Stimulated activated effector memory CD8-positive, alpha-beta T cell treated with anti-CD3 and anti-CD28 coated beads, Interleukin-12 subunit alpha, Interleukin-12 subunit beta, amount 100 ng/mL, for 72 hours (primary cell): Measurements from ENCODE around the gene PGPEP1.
"Not testable (repeated sequence)": the region's sequence is repeated elsewhere in the genome, so short reads cannot be mapped to it uniquely, and the experiment has no call there.

Experiments used
- ATAC-seq: fragments of 150-1000 bp; cut with Tn5 transposase; 2 replicates; pipeline ENCODE4 v1.10.0; 2021
- DNase-seq, 2 donors: peaks; one replicate each; pipeline ENCODE4 v3.0.0; 2021 to 2022; ENCODE audit warnings: low spot score in 2 of 2
- H3K27ac Mint-ChIP-seq: one replicate; pipeline ENCODE4 v1.8.0; 2022; ENCODE audit warnings: mild to moderate bottlenecking, mixed read lengths
- H3K36me3 Mint-ChIP-seq: one replicate; pipeline ENCODE4 v1.8.0; 2022; ENCODE audit warnings: mild to moderate bottlenecking, mixed read lengths
- H3K4me1 Mint-ChIP-seq: one replicate; pipeline ENCODE4 v1.8.0; 2022; ENCODE audit warnings: mixed read lengths
- H3K4me3 Mint-ChIP-seq: one replicate; pipeline ENCODE4 v1.8.0; 2022; ENCODE audit warnings: mild to moderate bottlenecking, mixed read lengths
- H3K9me3 Mint-ChIP-seq: one replicate; pipeline ENCODE4 v1.8.0; 2022; ENCODE audit warnings: mixed read lengths

Gene PGPEP1

GRCh38 chr19:18338541-18338940, 1.9 kb upstream of the PGPEP1 start:
- Mint-ChIP-seq H3K36me3 (peaks cover 18% of the 10 kb centered on the region), H3K4me1 (peaks cover 16% of the 10 kb centered on the region), H3K4me3 (no peak overlapping the region), H3K27ac (no peak overlapping the region), H3K9me3 (no peaks in the 10 kb centered on the region)
- ATAC-seq (no peak), DNase-seq (no peak)

GRCh38 chr19:18339723-18340122, 675 bp upstream of the PGPEP1 start:
- H3K36me3 Mint-ChIP-seq, result peaks cover 30% of the 10 kb centered on the region
- ATAC-seq, result no peak
- no peak for DNase-seq
- peak overlapping the region; percentile 75 for H3K4me3 Mint-ChIP-seq
- H3K9me3 Mint-ChIP-seq, result no peaks in the 10 kb centered on the region
- peaks cover 16% of the 10 kb centered on the region for H3K4me1 Mint-ChIP-seq
- peak overlapping the region; percentile 86 for H3K27ac Mint-ChIP-seq

GRCh38 chr19:18340990-18341868, 831 bp downstream of the PGPEP1 start:
- Mint-ChIP-seq H3K4me1 (peaks cover 21% of the 10 kb centered on the region), H3K36me3 (peaks cover 45% of the 10 kb centered on the region), H3K27ac (peak overlapping the region; percentile 86), H3K4me3 (peak overlapping the region; percentile 75), H3K9me3 (no peaks in the 10 kb centered on the region)
- peak; percentile 86 for ATAC-seq
- DNase-seq, result peak; percentile 36 to 75

- Mint-ChIP-seq H3K4me3 (peak overlapping the region; percentile 75), H3K4me1 (peaks cover 30% of the 10 kb centered on the region), H3K36me3 (peaks cover 52% of the 10 kb centered on the region), H3K27ac (peak overlapping the region; percentile 56), H3K9me3 (no peaks in the 10 kb centered on the region)
- no peak for DNase-seq
- no peak for ATAC-seq
Observed at GRCh38 chr19:18342090-18342632, 1.8 kb downstream of the PGPEP1 start.

- Mint-ChIP-seq H3K4me1 (peaks cover 37% of the 10 kb centered on the region), H3K9me3 (no peaks in the 10 kb centered on the region), H3K36me3 (peaks cover 68% of the 10 kb centered on the region), H3K4me3 (no peak overlapping the region), H3K27ac (no peak overlapping the region)
- ATAC-seq (no peak), DNase-seq (no peak)
Observed at GRCh38 chr19:18344582-18344950, 4.2 kb downstream of the PGPEP1 start.

- ATAC-seq (no peak), DNase-seq (no peak)
- Mint-ChIP-seq H3K36me3 (peaks cover 73% of the 10 kb centered on the region), H3K27ac (no peak overlapping the region), H3K4me3 (no peak overlapping the region), H3K9me3 (no peaks in the 10 kb centered on the region), H3K4me1 (peaks cover 33% of the 10 kb centered on the region)
Observed at GRCh38 chr19:18345296-18345695, 4.9 kb downstream of the PGPEP1 start.

GRCh38 chr19:18346091-18346490, 5.7 kb downstream of the PGPEP1 start:
- Mint-ChIP-seq H3K4me3 (no peak overlapping the region), H3K27ac (no peak overlapping the region), H3K4me1 (peaks cover 32% of the 10 kb centered on the region), H3K36me3 (peaks cover 73% of the 10 kb centered on the region), H3K9me3 (no peaks in the 10 kb centered on the region)
- ATAC-seq (no peak), DNase-seq (no peak)

- ATAC-seq, result no peak
- peaks cover 59% of the 10 kb centered on the region for H3K36me3 Mint-ChIP-seq
- H3K4me3 Mint-ChIP-seq, result no peak overlapping the region
- H3K4me1 Mint-ChIP-seq, result peaks cover 25% of the 10 kb centered on the region
- H3K27ac Mint-ChIP-seq, result peak overlapping the region; percentile 43
- no peak for DNase-seq
- no peaks in the 10 kb centered on the region for H3K9me3 Mint-ChIP-seq
Observed at GRCh38 chr19:18348171-18348570, 7.8 kb downstream of the PGPEP1 start.

GRCh38 chr19:18348818-18349339, 8.5 kb downstream of the PGPEP1 start:
- not testable (repeated sequence) for ATAC-seq, H3K27ac Mint-ChIP-seq, H3K9me3 Mint-ChIP-seq, H3K4me3 Mint-ChIP-seq, DNase-seq
- H3K4me1 Mint-ChIP-seq, result peaks cover 31% of the 10 kb centered on the region
- H3K36me3 Mint-ChIP-seq, result peaks cover 52% of the 10 kb centered on the region

- Mint-ChIP-seq H3K27ac (no peak overlapping the region), H3K36me3 (peaks cover 45% of the 10 kb centered on the region), H3K9me3 (no peaks in the 10 kb centered on the region), H3K4me1 (peaks cover 31% of the 10 kb centered on the region), H3K4me3 (no peak overlapping the region)
- DNase-seq (no peak), ATAC-seq (no peak)
Observed at GRCh38 chr19:18349524-18350128, 9.2 kb downstream of the PGPEP1 start.

- peaks cover 45% of the 10 kb centered on the region for H3K36me3 Mint-ChIP-seq
- DNase-seq (no peak), ATAC-seq (no peak)
- peaks cover 31% of the 10 kb centered on the region for H3K4me1 Mint-ChIP-seq
- no peak overlapping the region for H3K27ac Mint-ChIP-seq
- no peaks in the 10 kb centered on the region for H3K9me3 Mint-ChIP-seq
- H3K4me3 Mint-ChIP-seq, result no peak overlapping the region
Observed at GRCh38 chr19:18350490-18350889, 10.1 kb downstream of the PGPEP1 start.

- Mint-ChIP-seq H3K36me3 (peaks cover 44% of the 10 kb centered on the region), H3K4me3 (no peak overlapping the region), H3K4me1 (peaks cover 23% of the 10 kb centered on the region), H3K27ac (no peak overlapping the region), H3K9me3 (no peaks in the 10 kb centered on the region)
- ATAC-seq (no peak), DNase-seq (no peak)
Observed at GRCh38 chr19:18351544-18351943, 11.1 kb downstream of the PGPEP1 start.

GRCh38 chr19:18353378-18354005, 13.1 kb downstream of the PGPEP1 start:
- Mint-ChIP-seq H3K27ac (no peak overlapping the region), H3K9me3 (no peaks in the 10 kb centered on the region), H3K4me1 (peaks cover 7% of the 10 kb centered on the region), H3K36me3 (peaks cover 46% of the 10 kb centered on the region), H3K4me3 (no peak overlapping the region)
- DNase-seq (no peak), ATAC-seq (no peak)

GRCh38 chr19:18354743-18355142, 14.3 kb downstream of the PGPEP1 start:
- H3K4me1 Mint-ChIP-seq, H3K9me3 Mint-ChIP-seq, ATAC-seq, H3K4me3 Mint-ChIP-seq, DNase-seq, H3K27ac Mint-ChIP-seq: not testable (repeated sequence)
- peaks cover 53% of the 10 kb centered on the region for H3K36me3 Mint-ChIP-seq

GRCh38 chr19:18357041-18357440, 16.6 kb downstream of the PGPEP1 start:
- peaks cover 7% of the 10 kb centered on the region for H3K4me1 Mint-ChIP-seq
- H3K36me3 Mint-ChIP-seq, result peaks cover 69% of the 10 kb centered on the region
- H3K27ac Mint-ChIP-seq, result no peak overlapping the region
- DNase-seq (no peak), ATAC-seq (no peak)
- no peak overlapping the region for H3K4me3 Mint-ChIP-seq
- no peaks in the 10 kb centered on the region for H3K9me3 Mint-ChIP-seq
